ENCODE measurements around the gene MIER3. TPM values are rescaled to one million over a fixed set of nuclear protein-coding genes. Genes with fewer than 3 reads are reported as not detected.

MIER3 gene
- total RNA-seq, 2 donors from 2014 or later: 10.3 to 18.9 TPM

DNA sequence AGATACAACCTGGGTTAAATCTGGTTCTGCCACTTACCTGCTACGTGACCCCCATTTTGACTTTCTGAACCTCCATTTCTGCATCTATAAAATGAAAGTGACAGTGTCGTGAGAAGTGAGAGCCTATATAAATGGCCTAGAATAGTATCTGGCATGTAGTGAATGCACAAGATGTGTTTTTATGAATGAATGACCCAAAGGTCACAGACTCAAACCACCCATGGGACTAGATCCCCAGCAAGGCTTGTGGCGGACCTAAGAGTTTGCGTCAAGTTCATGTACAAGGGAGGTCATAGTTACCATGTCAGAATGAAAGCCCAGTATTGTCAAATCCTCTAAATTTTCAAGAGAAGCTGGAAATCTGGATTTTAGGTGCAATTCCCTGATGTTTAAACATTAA lies 53.7 kb downstream of the MIER3 start:
- H3K27ac Mint-ChIP-seq: no peak overlapping the region
- H3K27me3 Mint-ChIP-seq: no peaks in the 10 kb centered on the region
- peaks cover 3% of the 10 kb centered on the region for H3K4me1 Mint-ChIP-seq
- no peak for ATAC-seq (replicated peaks)
- H3K36me3 Mint-ChIP-seq (ENCODE audit: low read depth): peaks cover 39% of the 10 kb centered on the region
- no peaks in the 10 kb centered on the region for H3K9me3 Mint-ChIP-seq
- no peak overlapping the region for H3K4me3 Mint-ChIP-seq

DNA sequence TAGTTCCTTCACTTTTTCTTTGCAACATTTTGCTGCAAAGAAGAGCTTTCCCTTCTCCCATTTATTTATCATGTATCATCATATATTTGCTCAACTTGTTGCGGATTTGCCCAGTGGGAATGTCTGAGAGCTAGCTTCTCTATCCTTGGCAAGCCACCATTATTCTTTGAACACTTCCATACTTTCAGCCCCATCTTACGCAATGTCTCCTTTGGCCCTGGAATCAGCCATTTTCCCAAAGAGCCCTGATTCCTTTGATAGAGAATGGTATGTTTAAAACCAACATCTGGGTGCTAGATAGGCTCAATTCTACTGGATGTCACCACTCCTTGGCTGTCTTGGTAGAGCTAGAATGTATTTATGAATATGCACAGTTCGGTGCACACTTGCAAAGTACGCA lies 55.2 kb downstream of the MIER3 start:
- no peaks in the 10 kb centered on the region for H3K9me3 Mint-ChIP-seq
- no peak overlapping the region for H3K4me3 Mint-ChIP-seq
- ATAC-seq (replicated peaks): no peak
- H3K27me3 Mint-ChIP-seq: no peaks in the 10 kb centered on the region
- H3K36me3 Mint-ChIP-seq (ENCODE audit: low read depth): peaks cover 51% of the 10 kb centered on the region
- no peak overlapping the region for H3K27ac Mint-ChIP-seq
- H3K4me1 Mint-ChIP-seq: peaks cover 4% of the 10 kb centered on the region

DNA sequence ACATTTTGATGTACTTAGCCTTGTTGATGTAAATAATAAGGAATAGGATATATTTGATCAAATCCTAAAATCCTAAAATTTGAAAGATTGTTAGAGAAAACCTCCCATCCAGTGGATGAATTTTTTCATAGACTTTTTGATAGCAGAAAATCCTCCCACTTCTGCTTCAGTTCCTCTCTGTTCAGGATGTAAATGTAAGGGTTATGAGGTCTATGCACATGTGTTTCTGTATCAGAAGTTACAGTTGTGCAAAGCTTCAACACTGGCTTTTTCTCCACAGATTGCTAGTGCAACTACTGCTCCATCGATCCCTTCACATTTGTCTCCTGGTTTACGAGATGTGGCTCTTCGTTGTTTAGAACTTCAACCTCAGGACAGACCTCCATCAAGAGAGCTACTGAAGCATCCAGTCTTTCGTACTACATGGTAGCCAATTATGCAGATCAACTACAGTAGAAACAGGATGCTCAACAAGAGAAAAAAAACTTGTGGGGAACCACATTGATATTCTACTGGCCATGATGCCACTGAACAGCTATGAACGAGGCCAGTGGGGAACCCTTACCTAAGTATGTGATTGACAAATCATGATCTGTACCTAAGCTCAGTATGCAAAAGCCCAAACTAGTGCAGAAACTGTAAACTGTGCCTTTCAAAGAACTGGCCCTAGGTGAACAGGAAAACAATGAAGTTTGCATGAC lies 58.5 kb downstream of the MIER3 start:
- ATAC-seq (replicated peaks): peak; percentile 38
- Mint-ChIP-seq H3K36me3 (ENCODE audit: low read depth) (peaks cover 85% of the 10 kb centered on the region), H3K27me3 (no peaks in the 10 kb centered on the region), H3K4me3 (no peak overlapping the region), H3K27ac (no peak overlapping the region), H3K4me1 (peaks cover 10% of the 10 kb centered on the region), H3K9me3 (no peaks in the 10 kb centered on the region)

DNA sequence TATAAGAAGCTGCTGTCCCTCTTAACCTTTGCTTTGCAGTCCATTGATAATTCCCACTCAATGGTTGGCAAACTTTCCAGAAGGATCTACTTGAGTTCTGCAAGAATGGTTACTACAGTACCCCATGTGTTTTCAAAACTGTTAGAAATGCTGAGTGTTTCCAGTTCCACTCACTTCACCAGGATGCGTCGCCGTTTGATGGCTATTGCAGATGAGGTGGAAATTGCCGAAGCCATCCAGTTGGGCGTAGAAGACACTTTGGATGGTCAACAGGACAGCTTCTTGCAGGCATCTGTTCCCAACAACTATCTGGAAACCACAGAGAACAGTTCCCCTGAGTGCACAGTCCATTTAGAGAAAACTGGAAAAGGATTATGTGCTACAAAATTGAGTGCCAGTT lies 70.4 kb downstream of the MIER3 start:
- peaks cover 21% of the 10 kb centered on the region for H3K4me1 Mint-ChIP-seq
- no peak overlapping the region for H3K4me3 Mint-ChIP-seq
- peaks cover 100% of the 10 kb centered on the region for H3K36me3 Mint-ChIP-seq (ENCODE audit: low read depth)
- no peak for ATAC-seq (replicated peaks)
- no peaks in the 10 kb centered on the region for H3K27me3 Mint-ChIP-seq
- peak overlapping the region; percentile 63 for H3K27ac Mint-ChIP-seq
- H3K9me3 Mint-ChIP-seq: no peaks in the 10 kb centered on the region

DNA sequence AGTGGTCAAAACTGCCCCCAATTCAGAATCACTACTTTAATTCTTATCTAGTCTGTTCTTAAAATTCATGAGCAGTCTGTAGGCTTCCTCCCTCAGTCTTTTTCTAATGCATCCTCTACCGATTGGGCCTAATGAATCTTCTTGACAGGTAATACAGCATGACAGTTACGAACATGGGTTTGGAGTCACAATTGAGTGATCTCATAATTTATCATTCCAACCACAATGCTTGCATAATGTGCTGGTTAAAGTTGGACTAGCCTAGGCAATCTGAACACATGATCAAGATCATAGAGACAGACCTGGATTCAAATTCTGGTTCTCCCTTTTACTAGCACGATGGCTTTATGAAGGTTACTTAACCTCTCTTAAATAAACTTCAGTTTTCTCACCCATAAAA lies 75.6 kb downstream of the MIER3 start:
- H3K9me3 Mint-ChIP-seq: no peaks in the 10 kb centered on the region
- peak; percentile 84 for ATAC-seq (replicated peaks)
- H3K27ac Mint-ChIP-seq: peak overlapping the region; percentile 48
- peaks cover 100% of the 10 kb centered on the region for H3K36me3 Mint-ChIP-seq (ENCODE audit: low read depth)
- no peaks in the 10 kb centered on the region for H3K27me3 Mint-ChIP-seq
- no peak overlapping the region for H3K4me3 Mint-ChIP-seq
- peaks cover 42% of the 10 kb centered on the region for H3K4me1 Mint-ChIP-seq

DNA sequence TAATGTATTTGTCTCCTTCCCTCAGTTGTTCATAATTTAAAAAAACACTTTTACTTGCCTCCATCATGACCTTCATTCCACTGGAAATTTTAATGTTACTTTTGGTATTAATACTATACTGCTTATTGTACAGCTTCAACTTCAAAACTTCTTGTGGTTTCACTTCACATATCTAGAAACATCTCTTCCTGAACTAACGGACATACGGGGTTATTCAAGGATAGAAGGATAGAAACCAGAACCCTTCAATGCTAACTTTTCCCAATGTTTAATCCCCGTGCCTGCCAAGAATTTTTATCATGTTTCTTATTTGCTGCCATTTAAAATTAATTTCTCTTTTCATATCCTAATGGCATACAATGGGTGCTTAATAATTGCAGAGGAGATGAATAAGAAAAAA lies 78.9 kb downstream of the MIER3 start:
- ATAC-seq (replicated peaks): peak; percentile 24
- H3K4me3 Mint-ChIP-seq: peak overlapping the region; percentile 25
- H3K4me1 Mint-ChIP-seq: peaks cover 44% of the 10 kb centered on the region
- peak overlapping the region; percentile 37 for H3K27ac Mint-ChIP-seq
- no peaks in the 10 kb centered on the region for H3K9me3 Mint-ChIP-seq
- peaks cover 100% of the 10 kb centered on the region for H3K36me3 Mint-ChIP-seq (ENCODE audit: low read depth)
- no peaks in the 10 kb centered on the region for H3K27me3 Mint-ChIP-seq

DNA sequence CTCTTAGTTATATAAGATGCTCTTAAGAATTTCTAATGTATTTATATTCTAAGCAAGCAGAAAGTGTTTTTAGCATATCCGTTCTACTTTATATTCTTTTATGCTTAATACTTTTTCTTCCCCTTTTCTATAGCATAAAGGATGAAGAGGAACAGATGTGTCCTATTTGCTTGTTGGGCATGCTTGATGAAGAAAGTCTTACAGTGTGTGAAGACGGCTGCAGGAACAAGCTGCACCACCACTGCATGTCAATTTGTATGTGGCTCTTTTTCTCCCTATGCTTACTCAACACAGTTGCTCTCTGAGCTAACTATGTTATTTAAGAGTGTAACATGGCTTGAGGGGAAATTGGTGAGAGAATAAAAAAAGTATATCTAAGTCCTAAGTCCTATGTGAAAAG lies 80.1 kb downstream of the MIER3 start:
- no peaks in the 10 kb centered on the region for H3K27me3 Mint-ChIP-seq
- peak overlapping the region; percentile 25 for H3K4me3 Mint-ChIP-seq
- H3K27ac Mint-ChIP-seq: peak overlapping the region; percentile 37
- H3K9me3 Mint-ChIP-seq: no peaks in the 10 kb centered on the region
- H3K4me1 Mint-ChIP-seq: peaks cover 38% of the 10 kb centered on the region
- peaks cover 100% of the 10 kb centered on the region for H3K36me3 Mint-ChIP-seq (ENCODE audit: low read depth)
- no peak for ATAC-seq (replicated peaks)

Other genes with a start within 250 kb of the MIER3 start
- 10 to 100 TPM; 26.5 to 29.1 TPM for gene MAP3K1, start 136.6 kb downstream of the MIER3 start, total RNA-seq
- gene SETD9, start 42.5 kb downstream of the MIER3 start, total RNA-seq: 10 to 100 TPM in 1 of 2 donors, 1 to 10 TPM in 1; 5.0 to 14.5 TPM
- 100 to 1,000 TPM in 1 of 2 donors, 10 to 100 TPM in 1; 83.6 to 123 TPM for gene GPBP1, start 221.9 kb upstream of the MIER3 start, total RNA-seq

All from activated T-helper 17 cell treated with anti-CD3 and anti-CD28 coated beads, Interleukin-2, amount 50 U/mL, for 72 hours (primary cell).